HEK293T (cell line): ENCODE measurements around the gene CSNK2A2.

Source experiments
- CTCF ChIA-PET: fragments of 350-600 bp; formaldehyde crosslinking; extraction: SDS; loops from one replicate; lab custom pipeline; 2021; ENCODE audit warnings: antibody characterized with exemption, inconsistent platforms; lab: Yijun Ruan, JAX
- POLR2A ChIA-PET: fragments of 350-600 bp; formaldehyde crosslinking; extraction: SDS; loops from one replicate; lab custom pipeline; 2020; ENCODE audit warnings: antibody characterized with exemption, inconsistent platforms; lab: Yijun Ruan, JAX
- DNase-seq: peaks from one replicate; pipeline ENCODE4 v3.0.0; 2012; ENCODE audit warnings: mixed read lengths; ENCODE audit errors: extremely low spot score
- ARNT ChIP-seq: fragments of 450-650 bp; IDR thresholded peaks from 2 replicates; pipeline ENCODE4 v1.6.1; 2017; ENCODE audit warnings: mild to moderate bottlenecking
- BHLHE40 ChIP-seq: fragments of 450-650 bp; IDR thresholded peaks from 2 replicates; pipeline ENCODE4 v1.6.1; 2016; ENCODE audit warnings: mild to moderate bottlenecking, moderate library complexity, borderline replicate concordance
- ELF4 ChIP-seq: fragments of 450-650 bp; IDR thresholded peaks from 2 replicates; pipeline ENCODE4 v1.6.1; 2017; ENCODE audit warnings: antibody characterized with exemption
- FOXA1 ChIP-seq: fragments of 450-650 bp; IDR thresholded peaks from 2 replicates; pipeline ENCODE4 v1.6.1; 2016; ENCODE audit warnings: mild to moderate bottlenecking
- FOXK2 ChIP-seq: fragments of 450-650 bp; IDR thresholded peaks from 2 replicates; pipeline ENCODE4 v1.6.1; 2016; ENCODE audit warnings: mild to moderate bottlenecking
- FOXM1 ChIP-seq: fragments of 450-650 bp; IDR thresholded peaks from 2 replicates; pipeline ENCODE4 v1.6.1; 2017; ENCODE audit warnings: mild to moderate bottlenecking, borderline replicate concordance
- HDGF ChIP-seq: fragments of 450-650 bp; IDR thresholded peaks from 2 replicates; pipeline ENCODE4 v1.6.1; 2017; ENCODE audit warnings: antibody characterized with exemption, borderline replicate concordance
- L3MBTL2 ChIP-seq: fragments of 450-650 bp; conservative IDR thresholded peaks from 2 replicates; pipeline ENCODE4 v1.6.1; 2016; ENCODE audit warnings: mild to moderate bottlenecking
- LEF1 ChIP-seq: fragments of 450-650 bp; IDR thresholded peaks from 2 replicates; pipeline ENCODE4 v1.6.1; 2017; ENCODE audit warnings: mild to moderate bottlenecking, borderline replicate concordance
- NFRKB ChIP-seq: fragments of 450-650 bp; IDR thresholded peaks from 2 replicates; pipeline ENCODE4 v1.6.1; 2016; ENCODE audit warnings: mild to moderate bottlenecking, moderate library complexity
- PKNOX1 ChIP-seq: fragments of 450-650 bp; IDR thresholded peaks from 2 replicates; pipeline ENCODE4 v1.6.1; 2016
- SP1 ChIP-seq: fragments of 450-650 bp; IDR thresholded peaks from 2 replicates; pipeline ENCODE4 v1.6.1; 2017
- SUZ12 ChIP-seq: fragments of 450-650 bp; IDR thresholded peaks from 2 replicates; pipeline ENCODE4 v1.6.1; 2016; ENCODE audit warnings: mild to moderate bottlenecking
- TARDBP ChIP-seq: fragments of 450-650 bp; IDR thresholded peaks from 2 replicates; pipeline ENCODE4 v1.6.1; 2016
- ZNF384 ChIP-seq: fragments of 450-650 bp; IDR thresholded peaks from 2 replicates; pipeline ENCODE4 v1.6.1; 2016

Gene CSNK2A2

GRCh38 chr16:58128181-58128631 lies 69.7 kb downstream of the CSNK2A2 start:
- CTCF ChIA-PET = interaction anchor here (1.0 to 2.4 kb wide), 4 partner anchors 30 to 104 kb away, joined by 3 to 7 read pairs (median 6); no protein-coding TSS in a partner anchor
- no peak for DNase-seq
- POLR2A ChIA-PET = interaction anchor here (0.5 to 3.5 kb wide), 4 partner anchors 10 to 393 kb away, joined by 3 to 24 read pairs (median 6); partner anchors contain the start of gene KATNB1
- TF ChIP-seq HDGF (no peak), PKNOX1 (no peak), BHLHE40 (no peak), SP1 (no peak), LEF1 (no peak)

DNA sequence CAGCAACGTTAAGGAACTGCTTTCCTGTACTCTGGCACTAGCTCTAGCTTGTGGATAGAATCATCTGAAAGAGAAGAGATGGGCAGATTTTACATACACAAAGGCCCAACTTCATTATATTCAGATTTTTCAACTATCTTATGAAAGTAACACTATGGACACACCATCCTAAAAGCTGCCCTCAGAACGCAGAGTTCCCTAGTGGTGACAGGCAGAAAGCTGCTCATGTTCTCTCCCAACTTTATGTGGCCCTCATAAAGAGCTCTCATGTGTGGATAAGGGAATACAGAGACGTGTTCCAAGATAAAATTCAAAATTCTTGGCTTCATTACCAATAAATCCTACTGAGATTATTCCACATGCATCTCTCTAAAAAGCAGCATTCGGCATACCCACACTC lies 70.3 kb downstream of the CSNK2A2 start:
- CTCF ChIA-PET = interaction anchor here (1.0 to 2.4 kb wide), 6 partner anchors 9 to 103 kb away, joined by 3 to 7 read pairs (median 4); no protein-coding TSS in a partner anchor
- no peak for DNase-seq
- POLR2A ChIA-PET = interaction anchor here (0.5 to 3.5 kb wide), 3 partner anchors 21 to 393 kb away, joined by 3 to 24 read pairs (median 4); partner anchors contain the start of gene KATNB1
- TF ChIP-seq FOXA1 (no peak), TARDBP (no peak), SP1 (no peak)

GRCh38 chr16:58127033-58127556 lies 70.8 kb downstream of the CSNK2A2 start:
- POLR2A ChIA-PET = interaction anchor here (1.1 to 3.5 kb wide), 2 partner anchors 21 to 392 kb away, joined by 4 to 24 read pairs; partner anchors contain the start of gene KATNB1
- no peak for DNase-seq
- TF ChIP-seq ELF4 = no peak
- TF ChIP-seq FOXK2 = 0 out of 2 replicates have a peak, but pooled peaks have one; percentile 10
- CTCF ChIA-PET = interaction anchor here (0.6 to 2.4 kb wide), 8 partner anchors 9 to 102 kb away, joined by 3 to 7 read pairs (median 3); no protein-coding TSS in a partner anchor

GRCh38 chr16:58126451-58126961 lies 71.4 kb downstream of the CSNK2A2 start:
- CTCF ChIA-PET = interaction anchor here (0.6 to 1.6 kb wide), 7 partner anchors 8 to 142 kb away, joined by 3 to 6 read pairs (median 3); no protein-coding TSS in a partner anchor
- TF ChIP-seq SUZ12 (no peak), PKNOX1 (peak; percentile 90), ZNF384 (no peak)
- DNase-seq = no peak
- POLR2A ChIA-PET = no interaction called here

GRCh38 chr16:58125781-58126335 lies 72.0 kb downstream of the CSNK2A2 start:
- no peak for DNase-seq
- ChIA-PET CTCF (interaction anchor here (0.7 to 1.0 kb wide), 2 partner anchors 22 to 141 kb away, joined by 3 read pairs; no protein-coding TSS in a partner anchor), POLR2A (no interaction called here)

DNA sequence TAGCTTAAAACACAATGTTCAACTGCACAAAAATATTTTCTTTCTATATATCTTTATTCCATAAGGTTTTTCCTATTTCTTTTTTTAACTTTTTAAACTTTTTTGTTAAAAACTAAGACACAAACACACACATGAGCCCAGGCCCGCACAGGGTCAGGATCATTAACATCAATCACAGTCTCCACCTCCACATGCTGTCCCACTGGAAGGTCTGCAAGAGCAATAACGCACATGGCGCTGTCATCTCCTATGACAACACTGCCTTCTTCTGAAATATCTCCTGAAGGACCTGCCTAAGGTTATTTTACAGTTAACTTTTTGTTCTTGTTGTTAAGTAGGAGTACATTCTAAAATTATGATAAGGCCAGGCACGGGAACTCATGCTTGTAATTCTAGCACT lies 72.9 kb downstream of the CSNK2A2 start:
- POLR2A ChIA-PET = no interaction called here
- CTCF ChIA-PET = interaction anchor here (0.7 kb wide), 2 partner anchors 21 to 165 kb away, joined by 3 read pairs; no protein-coding TSS in a partner anchor
- TF ChIP-seq FOXA1 (no peak), ARNT (no peak), SUZ12 (no peak), PKNOX1 (peak; percentile 72), L3MBTL2 (no peak)
- no peak for DNase-seq

More at GRCh38 chr16:58125781-58126335, 72.0 kb downstream of the CSNK2A2 start:
- no peak for TF ChIP-seq ELF4
- no peak for TF ChIP-seq FOXM1
- TF ChIP-seq SUZ12 = no peak
- no peak for TF ChIP-seq NFRKB
- TF ChIP-seq FOXA1 = no peak
- no peak for TF ChIP-seq FOXK2
- TF ChIP-seq TARDBP = no peak
- TF ChIP-seq SP1 = no peak
- no peak for TF ChIP-seq HDGF
- TF ChIP-seq LEF1 = no peak
- TF ChIP-seq ARNT = no peak
- no peak for TF ChIP-seq L3MBTL2
- TF ChIP-seq BHLHE40 = no peak
- no peak for TF ChIP-seq PKNOX1
